ENCODE data around the gene AGAP1. TPM values are rescaled to one million over a fixed set of nuclear protein-coding genes. Genes with fewer than 3 reads are reported as not detected.
"Not testable (repeated sequence)": the region's sequence is repeated elsewhere in the genome, so short reads cannot be mapped to it uniquely, and the experiment has no call there.

The AGAP1 gene
- total RNA-seq, 1 experiment from 2014 or later, result 56.4 TPM

DNA sequence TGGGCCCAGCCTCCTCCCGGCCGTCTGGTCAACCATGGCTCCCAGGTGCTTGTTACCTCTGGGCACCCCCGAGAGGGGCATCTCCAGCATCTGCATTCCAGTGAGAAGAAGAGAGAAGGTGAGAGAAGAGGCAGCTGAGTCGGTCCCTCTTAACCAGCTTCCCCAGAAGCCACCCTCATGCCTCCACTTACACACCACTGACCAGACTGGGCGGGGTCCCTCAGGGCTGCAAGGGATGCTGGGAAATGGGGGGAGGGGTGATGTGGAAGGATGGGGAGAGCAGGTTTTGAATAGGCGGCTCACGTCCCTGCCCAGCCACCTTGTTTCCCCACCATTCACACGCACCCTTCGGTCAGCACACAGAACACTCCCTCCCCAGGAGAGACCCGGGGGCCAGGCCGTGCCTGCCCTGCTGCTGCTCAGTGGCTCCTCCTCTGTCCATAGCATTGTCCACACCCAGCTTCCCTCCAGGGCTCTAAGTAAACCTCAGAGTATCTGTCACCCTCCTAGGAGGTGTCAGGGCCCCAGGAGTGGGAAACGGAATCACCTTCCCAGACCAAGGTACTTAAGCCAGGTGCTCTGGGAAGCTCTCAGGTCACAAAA lies 639.7 kb downstream of the AGAP1 start:
- CTCF ChIA-PET, result no interaction called here
- no peak for DNase-seq
- TF ChIP-seq, protein P1, sequence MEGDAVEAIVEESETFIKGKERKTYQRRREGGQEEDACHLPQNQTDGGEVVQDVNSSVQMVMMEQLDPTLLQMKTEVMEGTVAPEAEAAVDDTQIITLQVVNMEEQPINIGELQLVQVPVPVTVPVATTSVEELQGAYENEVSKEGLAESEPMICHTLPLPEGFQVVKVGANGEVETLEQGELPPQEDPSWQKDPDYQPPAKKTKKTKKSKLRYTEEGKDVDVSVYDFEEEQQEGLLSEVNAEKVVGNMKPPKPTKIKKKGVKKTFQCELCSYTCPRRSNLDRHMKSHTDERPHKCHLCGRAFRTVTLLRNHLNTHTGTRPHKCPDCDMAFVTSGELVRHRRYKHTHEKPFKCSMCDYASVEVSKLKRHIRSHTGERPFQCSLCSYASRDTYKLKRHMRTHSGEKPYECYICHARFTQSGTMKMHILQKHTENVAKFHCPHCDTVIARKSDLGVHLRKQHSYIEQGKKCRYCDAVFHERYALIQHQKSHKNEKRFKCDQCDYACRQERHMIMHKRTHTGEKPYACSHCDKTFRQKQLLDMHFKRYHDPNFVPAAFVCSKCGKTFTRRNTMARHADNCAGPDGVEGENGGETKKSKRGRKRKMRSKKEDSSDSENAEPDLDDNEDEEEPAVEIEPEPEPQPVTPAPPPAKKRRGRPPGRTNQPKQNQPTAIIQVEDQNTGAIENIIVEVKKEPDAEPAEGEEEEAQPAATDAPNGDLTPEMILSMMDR (IDR thresholded peaks at IDR 0.05; ENCODE audit: unreplicated experiment), result no peak
- peaks cover 18% of the 10 kb centered on the region for H3K36me3 Mint-ChIP-seq (ENCODE audit: insufficient read depth, unreplicated experiment)
- H3K4me1 Mint-ChIP-seq (ENCODE audit: low read depth, unreplicated experiment), result no peaks in the 10 kb centered on the region
- H3K27ac Mint-ChIP-seq (ENCODE audit: unreplicated experiment), result no peak overlapping the region
- no peaks in the 10 kb centered on the region for H3K27me3 Mint-ChIP-seq (ENCODE audit: unreplicated experiment)
- BruUV-seq (replicated peaks), result no TSS peak
- H3K9me3 Mint-ChIP-seq (ENCODE audit: low read depth, unreplicated experiment), result no peaks in the 10 kb centered on the region
- H3K4me3 Mint-ChIP-seq (ENCODE audit: low read depth, unreplicated experiment), result no peak overlapping the region
- intact Hi-C loops (cut with micrococcal nuclease; ENCODE audit: unreplicated experiment), result no loop called here

DNA sequence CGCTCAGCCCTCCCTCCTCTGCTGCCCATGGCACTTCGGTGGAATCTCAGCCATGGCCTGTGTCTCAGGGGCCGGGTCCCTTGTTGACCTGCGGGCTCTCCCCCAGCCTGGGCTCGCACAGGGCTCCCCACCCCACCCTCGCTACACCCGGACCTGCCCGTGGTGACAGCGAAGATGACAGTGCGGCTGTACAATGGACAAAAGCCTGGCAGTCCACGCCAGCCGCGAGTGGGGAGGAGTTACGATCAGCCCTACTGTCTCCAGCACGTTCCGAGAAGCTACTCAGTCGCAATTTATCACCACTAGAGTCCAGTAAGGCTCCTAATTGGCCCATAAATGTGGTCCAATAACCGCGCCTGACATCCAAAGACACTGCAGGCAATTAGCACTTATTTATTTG lies 642.7 kb downstream of the AGAP1 start:
- intact Hi-C loops (cut with micrococcal nuclease; ENCODE audit: unreplicated experiment), result no loop called here
- Mint-ChIP-seq H3K27ac (ENCODE audit: unreplicated experiment) (no peak overlapping the region), H3K36me3 (ENCODE audit: insufficient read depth, unreplicated experiment) (peaks cover 13% of the 10 kb centered on the region), H3K27me3 (ENCODE audit: unreplicated experiment) (no peaks in the 10 kb centered on the region), H3K4me1 (ENCODE audit: low read depth, unreplicated experiment) (no peaks in the 10 kb centered on the region), H3K9me3 (ENCODE audit: low read depth, unreplicated experiment) (no peaks in the 10 kb centered on the region), H3K4me3 (ENCODE audit: low read depth, unreplicated experiment) (no peak overlapping the region)
- TF ChIP-seq, protein P1 (IDR thresholded peaks at IDR 0.05; ENCODE audit: unreplicated experiment), result no peak
- CTCF ChIA-PET, result no interaction called here
- no TSS peak for BruUV-seq (replicated peaks)
- DNase-seq, result no peak

DNA sequence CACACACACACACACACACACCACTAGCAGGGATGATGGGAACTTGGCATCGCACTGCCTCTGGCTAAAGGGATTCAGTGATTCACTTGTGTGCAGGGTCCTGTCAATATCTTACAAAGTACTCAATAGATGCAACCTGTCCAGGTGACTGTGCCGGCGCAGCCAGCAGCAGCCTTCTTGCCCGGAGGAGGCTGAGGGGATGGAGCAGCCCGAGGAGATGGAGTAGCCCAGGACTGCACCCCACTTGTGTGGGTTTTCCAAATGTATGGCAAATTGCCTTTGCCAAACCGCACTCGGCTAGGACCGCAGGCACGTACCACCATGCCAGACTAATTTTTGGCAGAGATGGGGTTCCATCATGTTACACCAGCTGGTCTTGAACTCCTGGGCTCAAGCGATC lies 643.2 kb downstream of the AGAP1 start:
- Mint-ChIP-seq H3K27me3 (ENCODE audit: unreplicated experiment) (no peaks in the 10 kb centered on the region), H3K36me3 (ENCODE audit: insufficient read depth, unreplicated experiment) (peaks cover 13% of the 10 kb centered on the region), H3K4me1 (ENCODE audit: low read depth, unreplicated experiment) (no peaks in the 10 kb centered on the region), H3K9me3 (ENCODE audit: low read depth, unreplicated experiment) (no peaks in the 10 kb centered on the region), H3K4me3 (ENCODE audit: low read depth, unreplicated experiment) (no peak overlapping the region), H3K27ac (ENCODE audit: unreplicated experiment) (no peak overlapping the region)
- BruUV-seq (replicated peaks), result no TSS peak
- intact Hi-C loops (cut with micrococcal nuclease; ENCODE audit: unreplicated experiment), result no loop called here
- DNase-seq, result no peak
- CTCF ChIA-PET, result no interaction called here
- TF ChIP-seq, protein P1 (IDR thresholded peaks at IDR 0.05; ENCODE audit: unreplicated experiment), result no peak

DNA sequence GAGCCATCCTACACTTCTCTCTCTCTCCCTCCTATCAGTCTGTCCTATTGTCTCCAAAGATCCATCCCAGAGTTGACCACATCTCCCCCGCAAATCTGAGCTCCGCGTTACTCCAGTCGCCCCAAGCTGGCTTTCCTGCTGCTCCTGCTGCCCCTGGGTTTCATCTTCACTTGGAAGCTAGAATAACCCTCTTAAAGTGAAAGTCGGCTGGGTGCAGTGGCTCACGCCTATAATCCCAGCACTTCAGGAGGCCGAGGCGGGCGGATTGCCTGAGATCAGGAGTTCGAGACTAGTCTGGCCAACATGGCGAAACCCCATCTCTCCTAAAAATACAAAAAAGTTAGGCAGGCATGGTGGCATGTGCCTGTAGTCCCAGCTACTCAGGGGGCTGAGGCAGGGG lies 647.8 kb downstream of the AGAP1 start:
- H3K27me3 Mint-ChIP-seq (ENCODE audit: unreplicated experiment); H3K27ac Mint-ChIP-seq (ENCODE audit: unreplicated experiment); H3K36me3 Mint-ChIP-seq (ENCODE audit: insufficient read depth, unreplicated experiment); DNase-seq; CTCF ChIA-PET; H3K4me1 Mint-ChIP-seq (ENCODE audit: low read depth, unreplicated experiment); intact Hi-C loops (cut with micrococcal nuclease; ENCODE audit: unreplicated experiment); H3K9me3 Mint-ChIP-seq (ENCODE audit: low read depth, unreplicated experiment); H3K4me3 Mint-ChIP-seq (ENCODE audit: low read depth, unreplicated experiment); BruUV-seq (replicated peaks): not testable (repeated sequence)

DNA sequence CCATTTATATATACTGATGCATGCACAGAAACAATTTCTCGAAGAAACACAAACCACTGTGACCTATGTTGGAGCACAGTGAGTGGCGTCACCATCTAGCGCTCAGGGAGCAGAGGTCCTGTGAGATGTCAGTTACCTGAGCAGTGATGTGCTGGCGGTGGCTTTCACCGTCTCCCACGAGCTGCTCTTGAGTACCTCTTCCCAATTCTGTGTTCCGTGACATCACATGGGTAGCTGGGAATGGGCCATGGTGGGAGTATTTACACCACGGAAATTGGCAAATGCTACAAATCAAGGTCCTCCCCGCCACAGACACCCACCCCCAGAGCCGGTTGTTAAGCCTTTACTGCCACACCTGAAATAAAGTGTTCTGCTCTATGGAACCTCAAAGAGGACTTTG lies 650.0 kb downstream of the AGAP1 start:
- Mint-ChIP-seq H3K36me3 (ENCODE audit: insufficient read depth, unreplicated experiment) (no peaks in the 10 kb centered on the region), H3K27me3 (ENCODE audit: unreplicated experiment) (no peaks in the 10 kb centered on the region), H3K9me3 (ENCODE audit: low read depth, unreplicated experiment) (no peaks in the 10 kb centered on the region), H3K4me3 (ENCODE audit: low read depth, unreplicated experiment) (no peak overlapping the region), H3K4me1 (ENCODE audit: low read depth, unreplicated experiment) (no peaks in the 10 kb centered on the region), H3K27ac (ENCODE audit: unreplicated experiment) (no peak overlapping the region)
- CTCF ChIA-PET, result interaction anchor here (0.9 kb wide), 1 partner anchor 15 kb away, joined by 3 read pairs; no protein-coding TSS in a partner anchor
- no peak for DNase-seq
- intact Hi-C loops (cut with micrococcal nuclease; ENCODE audit: unreplicated experiment), result no loop called here
- BruUV-seq (replicated peaks), result no TSS peak
- TF ChIP-seq, protein P1 (IDR thresholded peaks at IDR 0.05; ENCODE audit: unreplicated experiment), result no peak

All from Calu3 (cell line).